ENCODE results near the gene RNF38.

DNA sequence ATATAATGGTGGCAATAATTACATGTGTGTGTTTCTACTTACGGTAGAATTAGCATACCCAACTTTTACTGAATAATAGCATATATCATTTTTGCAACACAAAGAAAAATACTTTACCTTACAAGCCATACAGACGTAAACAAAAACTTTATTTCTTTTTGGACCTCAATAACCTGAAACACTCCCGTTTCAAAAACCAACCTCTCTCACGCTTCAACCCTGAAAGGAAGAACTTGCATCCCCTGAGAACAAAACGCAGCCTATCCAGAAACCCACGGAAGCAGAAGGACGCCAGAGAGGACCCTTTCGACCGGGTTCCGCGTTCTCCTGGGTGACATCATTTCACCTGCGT, at the start of gene RNF38:
- TF ChIP-seq TEAD4 (IDR thresholded peaks at IDR 0.05; ENCODE audit: borderline replicate concordance, insufficient read depth): no peak
- TF ChIP-seq CTCF (IDR thresholded peaks at IDR 0.05): no peak
- no peak; the same call in 1 of the 2 replicates for TF ChIP-seq POLR2AphosphoS5 (IDR thresholded peaks at IDR 0.05; ENCODE audit: low read depth, low read length)
- TF ChIP-seq TAF1 (IDR thresholded peaks at IDR 0.05; ENCODE audit: borderline replicate concordance, low read depth, low read length): no peak
- TF ChIP-seq EZH2phosphoT487 (IDR thresholded peaks at IDR 0.05; ENCODE audit: borderline replicate concordance, low read depth): no peak
- TF ChIP-seq, protein P1, sequence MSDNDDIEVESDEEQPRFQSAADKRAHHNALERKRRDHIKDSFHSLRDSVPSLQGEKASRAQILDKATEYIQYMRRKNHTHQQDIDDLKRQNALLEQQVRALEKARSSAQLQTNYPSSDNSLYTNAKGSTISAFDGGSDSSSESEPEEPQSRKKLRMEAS (IDR thresholded peaks at IDR 0.05; ENCODE audit: low read depth): no peak
- no peak for TF ChIP-seq GATA2 (CRISPR knock-in tag; IDR thresholded peaks at IDR 0.05)
- TF ChIP-seq NFIC (IDR thresholded peaks at IDR 0.05; ENCODE audit: borderline replicate concordance): no peak
- TF ChIP-seq, protein P2, sequence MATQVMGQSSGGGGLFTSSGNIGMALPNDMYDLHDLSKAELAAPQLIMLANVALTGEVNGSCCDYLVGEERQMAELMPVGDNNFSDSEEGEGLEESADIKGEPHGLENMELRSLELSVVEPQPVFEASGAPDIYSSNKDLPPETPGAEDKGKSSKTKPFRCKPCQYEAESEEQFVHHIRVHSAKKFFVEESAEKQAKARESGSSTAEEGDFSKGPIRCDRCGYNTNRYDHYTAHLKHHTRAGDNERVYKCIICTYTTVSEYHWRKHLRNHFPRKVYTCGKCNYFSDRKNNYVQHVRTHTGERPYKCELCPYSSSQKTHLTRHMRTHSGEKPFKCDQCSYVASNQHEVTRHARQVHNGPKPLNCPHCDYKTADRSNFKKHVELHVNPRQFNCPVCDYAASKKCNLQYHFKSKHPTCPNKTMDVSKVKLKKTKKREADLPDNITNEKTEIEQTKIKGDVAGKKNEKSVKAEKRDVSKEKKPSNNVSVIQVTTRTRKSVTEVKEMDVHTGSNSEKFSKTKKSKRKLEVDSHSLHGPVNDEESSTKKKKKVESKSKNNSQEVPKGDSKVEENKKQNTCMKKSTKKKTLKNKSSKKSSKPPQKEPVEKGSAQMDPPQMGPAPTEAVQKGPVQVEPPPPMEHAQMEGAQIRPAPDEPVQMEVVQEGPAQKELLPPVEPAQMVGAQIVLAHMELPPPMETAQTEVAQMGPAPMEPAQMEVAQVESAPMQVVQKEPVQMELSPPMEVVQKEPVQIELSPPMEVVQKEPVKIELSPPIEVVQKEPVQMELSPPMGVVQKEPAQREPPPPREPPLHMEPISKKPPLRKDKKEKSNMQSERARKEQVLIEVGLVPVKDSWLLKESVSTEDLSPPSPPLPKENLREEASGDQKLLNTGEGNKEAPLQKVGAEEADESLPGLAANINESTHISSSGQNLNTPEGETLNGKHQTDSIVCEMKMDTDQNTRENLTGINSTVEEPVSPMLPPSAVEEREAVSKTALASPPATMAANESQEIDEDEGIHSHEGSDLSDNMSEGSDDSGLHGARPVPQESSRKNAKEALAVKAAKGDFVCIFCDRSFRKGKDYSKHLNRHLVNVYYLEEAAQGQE (IDR thresholded peaks at IDR 0.05; ENCODE audit: low read depth, low read length): no peak
